ENCODE results near the gene DOK3.
A peak's percentile ranks its signal among the peaks of the same experiment; 100 is the strongest.

The DOK3 gene

GRCh38 chr5:177511796-177512675 is 2.4 kb upstream of the DOK3 start:
- DNase-seq, result no peak

GRCh38 chr5:177511181-177511580 is 1.6 kb upstream of the DOK3 start:
- no peak for DNase-seq

- no peak for DNase-seq
These were observed 984 bp upstream of the DOK3 start for GRCh38 chr5:177510567-177511053.

- DNase-seq, result peak; percentile 32
These were observed 453 bp upstream of the DOK3 start for GRCh38 chr5:177509991-177510566.

- DNase-seq, result no peak
These were observed 789 bp downstream of the DOK3 start for GRCh38 chr5:177508837-177509236.

GRCh38 chr5:177508221-177508611 is 1.4 kb downstream of the DOK3 start:
- DNase-seq, result no peak

GRCh38 chr5:177507596-177508220 is 1.9 kb downstream of the DOK3 start:
- DNase-seq, result no peak

- peak; percentile 66 for DNase-seq
These were observed 2.5 kb downstream of the DOK3 start for GRCh38 chr5:177507165-177507564.

- DNase-seq, result no peak
These were observed 4.6 kb downstream of the DOK3 start for GRCh38 chr5:177505075-177505474.

- no peak for DNase-seq
These were observed 5.3 kb downstream of the DOK3 start for GRCh38 chr5:177504086-177505056.

- no peak for DNase-seq
These were observed 6.1 kb downstream of the DOK3 start for GRCh38 chr5:177503351-177504085.

GRCh38 chr5:177502886-177503285 is 6.7 kb downstream of the DOK3 start:
- DNase-seq, result no peak

- no peak for DNase-seq
These were observed 7.5 kb downstream of the DOK3 start for GRCh38 chr5:177501874-177502678.

GRCh38 chr5:177500685-177501522 is 8.7 kb downstream of the DOK3 start:
- peak; percentile 92 for DNase-seq

- no peak for DNase-seq
These were observed 9.8 kb downstream of the DOK3 start for GRCh38 chr5:177499842-177500241.

- DNase-seq, result peak; percentile 84
These were observed 11.4 kb downstream of the DOK3 start for GRCh38 chr5:177498013-177498787.

GRCh38 chr5:177497292-177498012 is 12.2 kb downstream of the DOK3 start, which contains the start of gene PDLIM7:
Gene PDLIM7, minus strand, starts transcription at chr5:177497604. Its CDS starts 1,092 bp downstream, at chr5:177496512.
- DNase-seq, result peak; percentile 98

GRCh38 chr5:177496727-177497291 is 12.8 kb downstream of the DOK3 start:
- peak; percentile 84 for DNase-seq

Data from DMS53 (cell line).